Measurements from ENCODE around the gene GATAD2A. TPM values are rescaled to one million over a fixed set of nuclear protein-coding genes. Genes with fewer than 3 reads are reported as not detected.

Gene GATAD2A
- total RNA-seq, 4 donors from 2014 or later = 73.8 to 128 (median 87.7) TPM

DNA sequence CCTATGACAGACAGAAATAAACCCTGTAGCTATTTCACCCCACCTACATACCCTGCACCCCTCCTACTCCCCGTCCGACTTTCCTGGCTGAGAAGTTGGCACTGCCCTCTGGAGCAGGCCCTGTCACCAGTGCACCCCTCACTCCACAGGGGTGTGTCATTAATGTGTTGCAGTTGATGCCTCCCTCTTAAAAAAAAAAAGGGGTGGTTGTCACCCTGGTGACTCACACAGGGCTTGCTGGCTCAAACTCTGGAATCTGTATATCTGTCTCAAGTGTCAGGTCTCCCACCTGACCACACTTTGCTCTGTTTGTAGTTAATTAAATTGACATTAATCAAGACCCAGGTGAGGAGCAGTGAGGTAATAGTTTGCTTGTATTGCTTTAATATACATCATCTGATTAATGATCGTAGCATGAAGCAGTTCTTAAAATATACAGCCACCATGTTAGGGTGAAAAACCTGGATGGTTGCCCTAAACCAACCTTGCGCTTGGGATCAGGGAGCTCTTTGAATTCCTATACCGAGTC, 2.0 kb upstream of the GATAD2A start:
- DNase-seq (ENCODE audit: low spot score in 2 of 2) = no peak
- TF ChIP-seq, protein P1, sequence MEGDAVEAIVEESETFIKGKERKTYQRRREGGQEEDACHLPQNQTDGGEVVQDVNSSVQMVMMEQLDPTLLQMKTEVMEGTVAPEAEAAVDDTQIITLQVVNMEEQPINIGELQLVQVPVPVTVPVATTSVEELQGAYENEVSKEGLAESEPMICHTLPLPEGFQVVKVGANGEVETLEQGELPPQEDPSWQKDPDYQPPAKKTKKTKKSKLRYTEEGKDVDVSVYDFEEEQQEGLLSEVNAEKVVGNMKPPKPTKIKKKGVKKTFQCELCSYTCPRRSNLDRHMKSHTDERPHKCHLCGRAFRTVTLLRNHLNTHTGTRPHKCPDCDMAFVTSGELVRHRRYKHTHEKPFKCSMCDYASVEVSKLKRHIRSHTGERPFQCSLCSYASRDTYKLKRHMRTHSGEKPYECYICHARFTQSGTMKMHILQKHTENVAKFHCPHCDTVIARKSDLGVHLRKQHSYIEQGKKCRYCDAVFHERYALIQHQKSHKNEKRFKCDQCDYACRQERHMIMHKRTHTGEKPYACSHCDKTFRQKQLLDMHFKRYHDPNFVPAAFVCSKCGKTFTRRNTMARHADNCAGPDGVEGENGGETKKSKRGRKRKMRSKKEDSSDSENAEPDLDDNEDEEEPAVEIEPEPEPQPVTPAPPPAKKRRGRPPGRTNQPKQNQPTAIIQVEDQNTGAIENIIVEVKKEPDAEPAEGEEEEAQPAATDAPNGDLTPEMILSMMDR (IDR thresholded peaks at IDR 0.05) = no peak
- TF ChIP-seq POLR2A (IDR thresholded peaks at IDR 0.05) = no peak

DNA sequence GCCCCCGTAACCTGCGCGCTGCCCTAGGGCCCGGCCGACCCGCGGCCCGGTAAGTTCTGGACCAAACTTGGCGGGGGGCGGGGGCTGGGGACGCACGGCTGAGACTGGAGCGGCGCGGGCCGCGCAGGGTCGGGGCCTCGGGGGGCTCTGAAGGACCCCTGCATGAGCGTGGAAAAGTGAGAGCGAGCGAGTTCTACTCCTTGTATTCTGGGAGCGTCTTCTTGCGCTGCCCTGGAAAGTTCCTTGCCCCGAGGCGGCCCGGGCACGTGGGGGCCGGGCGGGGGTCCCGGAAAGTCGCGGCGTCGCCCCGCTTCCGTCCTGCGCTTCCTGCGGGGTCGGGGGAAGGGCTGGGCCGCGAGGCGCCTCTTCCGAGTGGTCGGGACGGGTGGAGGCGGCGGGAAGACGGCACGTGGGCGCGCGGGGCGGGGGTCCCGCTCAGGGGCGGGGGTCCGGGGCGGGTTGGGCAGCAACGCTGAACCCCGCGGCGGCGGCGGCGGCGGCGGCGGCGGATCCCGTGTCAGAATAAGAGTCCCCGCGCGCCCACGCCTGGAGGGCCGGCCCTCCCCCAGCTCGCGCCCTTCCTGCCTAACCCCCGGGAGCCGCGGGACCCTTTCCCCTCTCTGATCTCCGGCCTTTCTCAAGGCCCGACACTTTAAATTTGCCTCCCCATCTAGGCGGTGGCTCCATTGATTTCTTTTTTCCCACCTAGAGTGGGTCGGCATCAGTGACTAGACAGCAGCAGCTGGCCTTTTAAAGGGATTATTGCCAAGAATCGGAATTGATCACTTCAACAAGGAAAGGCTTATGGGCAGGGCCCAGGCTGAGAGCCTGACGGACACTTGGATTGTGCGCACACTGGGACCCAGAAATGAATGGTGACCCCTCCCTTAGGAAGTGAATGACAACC, 749 bp downstream of the GATAD2A start:
- 1% methylated on average over 26 to 29 of the region's 87 CpGs for WGBS, 2 donors
- TF ChIP-seq, protein P1 (IDR thresholded peaks at IDR 0.05) = no peak
- TF ChIP-seq POLR2A (IDR thresholded peaks at IDR 0.05) = no peak
- intact Hi-C loops (cut with DNase I; ENCODE audit: low total_unique reads) = no loop called here
- H3K4me3 ChIP-seq (ENCODE audit: low read depth, poor library complexity, severe bottlenecking) = peak overlapping the region; percentile 84
- peak in 1 of 2 donors; percentile 91 for DNase-seq (ENCODE audit: low spot score in 2 of 2)

More for the DNA sequence above, 2.0 kb upstream of the GATAD2A start:
- intact Hi-C loops (cut with DNase I; ENCODE audit: low total_unique reads) = no loop called here
- WGBS, 2 donors = 49 to 53% methylated on average over 5 of the region's 5 CpGs
- no peak overlapping the region for H3K4me3 ChIP-seq (ENCODE audit: low read depth, poor library complexity, severe bottlenecking)

DNA sequence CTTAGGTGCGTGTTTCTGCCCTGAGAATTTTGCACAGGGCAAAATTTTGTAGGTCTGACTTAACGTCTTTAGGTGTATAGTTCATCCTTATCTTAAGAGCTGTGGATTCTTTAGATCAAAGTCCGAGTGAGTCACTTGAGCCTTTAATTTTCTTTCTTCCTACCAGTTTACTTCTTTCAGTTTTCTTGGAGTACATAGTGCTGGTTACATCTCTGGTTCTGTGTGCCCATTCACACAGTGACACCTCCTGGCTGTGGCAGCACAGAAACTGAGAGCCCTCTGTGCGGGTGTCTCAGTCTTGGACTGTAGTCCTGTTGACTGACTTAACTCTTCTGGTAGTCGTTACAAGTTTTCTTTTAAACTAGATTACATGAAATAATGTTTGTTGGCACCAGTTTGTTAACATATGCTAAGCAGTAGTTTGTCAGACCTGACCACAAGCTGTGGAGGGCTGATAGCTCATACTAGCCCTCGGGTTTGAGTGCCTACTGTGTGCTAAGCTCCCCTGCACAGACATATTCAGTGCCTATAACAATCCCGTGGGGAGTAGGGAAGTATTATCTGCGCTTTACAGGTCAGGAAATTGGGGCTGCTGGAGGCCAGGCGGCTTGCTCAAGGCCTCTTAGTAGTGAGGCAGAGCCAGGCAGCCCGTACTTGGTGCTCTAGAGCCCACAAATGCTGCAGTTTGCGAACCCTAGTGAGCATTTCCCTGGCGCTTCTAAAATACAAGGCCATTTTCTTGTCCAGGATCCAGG, 1.6 kb downstream of the GATAD2A start:
- WGBS, 2 donors = 19 to 29% methylated on average over 12 of the region's 12 CpGs
- intact Hi-C loops (cut with DNase I; ENCODE audit: low total_unique reads) = no loop called here
- peak overlapping the region; percentile 84 for H3K4me3 ChIP-seq (ENCODE audit: low read depth, poor library complexity, severe bottlenecking)
- TF ChIP-seq, protein P1 (IDR thresholded peaks at IDR 0.05) = no peak
- TF ChIP-seq POLR2A (IDR thresholded peaks at IDR 0.05) = no peak
- no peak for DNase-seq (ENCODE audit: low spot score in 2 of 2)

DNA sequence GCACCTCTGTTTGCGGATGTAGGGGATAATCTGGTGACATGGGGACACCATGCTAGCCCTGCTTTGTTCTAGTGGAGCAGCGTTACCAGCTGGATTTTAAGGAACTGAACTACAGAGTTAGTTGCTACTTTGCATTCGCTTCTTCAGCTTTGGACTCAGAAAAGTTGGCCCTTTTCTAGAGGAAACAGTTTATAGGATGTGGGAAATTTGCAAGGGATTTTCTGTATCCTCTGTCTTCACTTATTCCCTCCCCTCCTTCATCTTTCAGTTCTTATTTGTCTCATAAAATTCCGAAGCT, 2.1 kb downstream of the GATAD2A start:
- no peak for DNase-seq (ENCODE audit: low spot score in 2 of 2)
- H3K4me3 ChIP-seq (ENCODE audit: low read depth, poor library complexity, severe bottlenecking) = no peak overlapping the region
- WGBS, 2 donors = 64 to 66% methylated on average over 4 of the region's 4 CpGs
- TF ChIP-seq POLR2A (IDR thresholded peaks at IDR 0.05) = no peak
- TF ChIP-seq, protein P1 (IDR thresholded peaks at IDR 0.05) = no peak
- intact Hi-C loops (cut with DNase I; ENCODE audit: low total_unique reads) = no loop called here

DNA sequence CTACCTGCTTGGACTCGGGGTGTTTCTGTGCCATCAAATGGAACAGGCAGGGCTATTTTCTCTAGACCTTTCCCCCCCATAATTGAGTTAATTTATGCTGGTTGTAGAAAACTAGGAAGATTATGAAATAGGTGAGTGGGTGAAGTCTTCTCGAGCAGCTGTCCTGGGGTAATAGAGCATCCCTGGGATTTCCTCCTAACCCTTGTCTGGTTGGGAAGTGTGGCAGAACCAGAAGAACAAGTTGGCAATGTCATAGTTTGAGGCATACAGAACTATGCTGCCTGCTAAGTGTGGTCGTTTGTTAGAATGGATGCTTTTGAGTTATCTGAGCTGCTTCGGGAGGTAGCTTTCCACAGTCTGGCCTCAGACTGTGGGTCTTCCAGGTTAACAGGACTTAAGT, 3.7 kb downstream of the GATAD2A start:
- no peak for DNase-seq (ENCODE audit: low spot score in 2 of 2)
- no peak overlapping the region for H3K4me3 ChIP-seq (ENCODE audit: low read depth, poor library complexity, severe bottlenecking)
- intact Hi-C loops (cut with DNase I; ENCODE audit: low total_unique reads) = no loop called here
- TF ChIP-seq, protein P1 (IDR thresholded peaks at IDR 0.05) = no peak
- WGBS, 2 donors = 36 to 44% methylated on average over 4 of the region's 4 CpGs
